ENCODE data around the gene IGSF21. TPM values are rescaled to one million over a fixed set of nuclear protein-coding genes. Genes with fewer than 3 reads are reported as not detected.
A peak's percentile ranks its signal among the peaks of the same experiment; 100 is the strongest.

IGSF21 gene
- total and polyA plus RNA-seq, 2 of the 4 experiments (the other 2 are of a cell fraction), result not detected

GRCh38 chr1:18073066-18073642 lies 34.4 kb upstream of the IGSF21 start:
- Histone ChIP-seq H3K9ac (ENCODE audit: low read depth, low read length) (no peak overlapping the region), H4K5ac (ENCODE audit: low read depth, low read length) (no peak overlapping the region), H3K4me3 (ENCODE audit: insufficient read depth, low read depth, low read length) (no peak overlapping the region), H3K14ac (replicated peaks; ENCODE audit: low read depth, low read length) (no peak overlapping the region), H4K20me1 (ENCODE audit: insufficient read depth, low read length) (no peaks in the 10 kb centered on the region), H4K8ac (ENCODE audit: low read depth in 2 of 2, low read length in 2 of 2) (no peak overlapping the region), H4K91ac (ENCODE audit: insufficient read depth, low read depth, low read length) (no peak overlapping the region), H2BK15ac (ENCODE audit: low read depth, low read length) (no peak overlapping the region), H3K18ac (ENCODE audit: low read depth, low read length) (no peak overlapping the region), H2AK5ac (ENCODE audit: low read depth, low read length) (no peak overlapping the region), H2BK5ac (ENCODE audit: low read depth, low read length, poor library complexity, severe bottlenecking) (no peak overlapping the region), H2BK120ac (ENCODE audit: low read depth, low read length) (no peak overlapping the region), H3K36me3 (ENCODE audit: control insufficient read depth, insufficient read depth, low read length) (no peaks in the 10 kb centered on the region), H3K79me1 (ENCODE audit: low read depth in 1 of 2, low read length in 2 of 2) (no peaks in the 10 kb centered on the region), H3K27ac (ENCODE audit: insufficient read depth, low read length) (no peak overlapping the region), H3K4me2 (ENCODE audit: low read depth, low read length) (no peak overlapping the region), H3K4ac (ENCODE audit: low read depth, low read length) (no peak overlapping the region), H3K27me3 (ENCODE audit: control insufficient read depth, insufficient read depth, low read length) (no peaks in the 10 kb centered on the region), H3K9me3 (ENCODE audit: control insufficient read depth, insufficient read depth, low read length) (no peaks in the 10 kb centered on the region; the same call in 1 of the 2 replicates), H3K23ac (ENCODE audit: low read depth, low read length) (no peak overlapping the region), H3K56ac (ENCODE audit: extremely low read depth, insufficient read depth, low read length) (no peak overlapping the region), H2AK9ac (replicated peaks; ENCODE audit: low read depth, low read length, poor library complexity) (no peak overlapping the region), H2BK20ac (ENCODE audit: low read depth, low read length) (no peak overlapping the region), H3K4me1 (ENCODE audit: control insufficient read depth, insufficient read depth, low read length) (no peaks in the 10 kb centered on the region), H3K9me1 (ENCODE audit: insufficient read depth, low read length) (no peaks in the 10 kb centered on the region), H2AFZ (replicated peaks; ENCODE audit: low read length, poor library complexity) (no peak overlapping the region)
- intact Hi-C loops (cut with micrococcal nuclease) (no loop called here), dilution Hi-C loops (cut with HindIII; ENCODE audit: low sequenced_read_pairs, unreplicated experiment) (no loop called here), in situ Hi-C loops (cut with MboI; ENCODE audit: low sequenced_read_pairs) (no loop called here)
- TF ChIP-seq NFE2L2 (IDR thresholded peaks at IDR 0.05; ENCODE audit: low read depth, low read length), result no peak
- TF ChIP-seq CEBPB (IDR thresholded peaks at IDR 0.05; ENCODE audit: low read depth, low read length), result peak; percentile 52
- ChIA-PET CTCF (interaction anchor here (0.6 kb wide), 1 partner anchor 1374 kb away, joined by 6 read pairs; no protein-coding TSS in a partner anchor), POLR2A (ENCODE audit: unreplicated experiment) (no interaction called here)
- no peak for DNase-seq
- no CpG with 5 or more reads among the region's 11 CpGs for WGBS, 2 experiments (ENCODE audit: extremely low coverage in 2 of 2, insufficient read length in 1 of 2)
- no peak for ATAC-seq (ENCODE audit: low read depth)
- BruUV-seq (replicated peaks), result no TSS peak

Measured in IMR-90 (cell line).